MM.1S (cell line): ENCODE measurements around the gene ALDH1L2.
"Not testable (repeated sequence)": the region's sequence is repeated elsewhere in the genome, so short reads cannot be mapped to it uniquely, and the experiment has no call there.

Experiments used
- DNase-seq: peaks from one replicate; pipeline ENCODE4 v3.0.0-alpha.2; 2015
- H2AFZ ChIP-seq: fragments of 300-600 bp; sonication (generic); 2 replicates; pipeline ENCODE4 v1.6.0; 2016; ENCODE audit warnings: antibody characterized with exemption, low read length
- H3F3A ChIP-seq: fragments of 300-600 bp; sonication (generic); 2 replicates; pipeline ENCODE4 v1.6.1; 2016; ENCODE audit warnings: mild to moderate bottlenecking, antibody characterized with exemption, low read length, moderate library complexity, mixed read lengths; ENCODE audit not compliant: insufficient read depth
- H3K27ac ChIP-seq: fragments of 300-600 bp; sonication (generic); 2 replicates; pipeline ENCODE4 v1.5.1; 2016; ENCODE audit warnings: mild to moderate bottlenecking, low read length
- H3K27me3 ChIP-seq: fragments of 300-600 bp; sonication (generic); replicated peaks from 2 replicates; pipeline ENCODE4 v1.6.0; 2016; ENCODE audit warnings: low read length; ENCODE audit not compliant: insufficient read depth
- H3K36me3 ChIP-seq: fragments of 300-600 bp; sonication (generic); replicated peaks from 2 replicates; pipeline ENCODE4 v1.6.1; 2016; ENCODE audit warnings: mild to moderate bottlenecking, low read length, mixed read lengths; ENCODE audit not compliant: insufficient read depth
- H3K4me1 ChIP-seq: fragments of 300-600 bp; sonication (generic); 2 replicates; pipeline ENCODE4 v1.6.1; 2016; ENCODE audit warnings: low read length, mixed read lengths
- H3K4me2 ChIP-seq: fragments of 300-600 bp; sonication (generic); 2 replicates; pipeline ENCODE4 v1.6.0; 2016; ENCODE audit warnings: low read depth, low read length
- H3K4me3 ChIP-seq: fragments of 300-600 bp; sonication (generic); 2 replicates; pipeline ENCODE4 v1.5.1; 2016; ENCODE audit warnings: low read length, mixed read lengths
- H3K79me2 ChIP-seq: fragments of 300-600 bp; sonication (generic); 2 replicates; pipeline ENCODE4 v1.6.1; 2016; ENCODE audit warnings: mixed run types, low read length, mixed read lengths
- H3K9ac ChIP-seq: fragments of 300-600 bp; sonication (generic); 2 replicates; pipeline ENCODE4 v1.6.1; 2016; ENCODE audit warnings: low read length, mixed read lengths
- H3K9me2 ChIP-seq: fragments of 300-600 bp; sonication (generic); replicated peaks from 2 replicates; pipeline ENCODE4 v1.6.1; 2016; ENCODE audit warnings: mild to moderate bottlenecking, low read length, mixed read lengths; ENCODE audit not compliant: insufficient read depth
- H3K9me3 ChIP-seq: fragments of 300-600 bp; sonication (generic); replicated peaks from 2 replicates; pipeline ENCODE4 v1.6.1; 2016; ENCODE audit warnings: mild to moderate bottlenecking, low read length, mixed read lengths; ENCODE audit not compliant: insufficient read depth
- H4K20me1 ChIP-seq: fragments of 300-600 bp; sonication (generic); 2 replicates; pipeline ENCODE4 v1.6.1; 2016; ENCODE audit warnings: mild to moderate bottlenecking, low read length, moderate library complexity, mixed read lengths; ENCODE audit not compliant: insufficient read depth
- EZH2 ChIP-seq: fragments of 300-600 bp; sonication (generic); optimal IDR thresholded peaks from 2 replicates; pipeline ENCODE3; 2017; ENCODE audit warnings: low read depth, mild to moderate bottlenecking, antibody characterized with exemption, low read length, mixed read lengths
- EZH2phosphoT487 ChIP-seq: fragments of 300-600 bp; sonication (generic); IDR thresholded peaks from 2 replicates; pipeline ENCODE4 v1.6.1; 2018; ENCODE audit warnings: antibody characterized with exemption, low read length
- TF ChIP-seq, protein P1 (sequence below): fragments of 300-600 bp; sonication (generic); IDR thresholded peaks from 2 replicates; pipeline ENCODE4 v1.5.1; 2016; ENCODE audit warnings: antibody characterized with exemption, low read length, mixed read lengths

ALDH1L2 gene

DNA sequence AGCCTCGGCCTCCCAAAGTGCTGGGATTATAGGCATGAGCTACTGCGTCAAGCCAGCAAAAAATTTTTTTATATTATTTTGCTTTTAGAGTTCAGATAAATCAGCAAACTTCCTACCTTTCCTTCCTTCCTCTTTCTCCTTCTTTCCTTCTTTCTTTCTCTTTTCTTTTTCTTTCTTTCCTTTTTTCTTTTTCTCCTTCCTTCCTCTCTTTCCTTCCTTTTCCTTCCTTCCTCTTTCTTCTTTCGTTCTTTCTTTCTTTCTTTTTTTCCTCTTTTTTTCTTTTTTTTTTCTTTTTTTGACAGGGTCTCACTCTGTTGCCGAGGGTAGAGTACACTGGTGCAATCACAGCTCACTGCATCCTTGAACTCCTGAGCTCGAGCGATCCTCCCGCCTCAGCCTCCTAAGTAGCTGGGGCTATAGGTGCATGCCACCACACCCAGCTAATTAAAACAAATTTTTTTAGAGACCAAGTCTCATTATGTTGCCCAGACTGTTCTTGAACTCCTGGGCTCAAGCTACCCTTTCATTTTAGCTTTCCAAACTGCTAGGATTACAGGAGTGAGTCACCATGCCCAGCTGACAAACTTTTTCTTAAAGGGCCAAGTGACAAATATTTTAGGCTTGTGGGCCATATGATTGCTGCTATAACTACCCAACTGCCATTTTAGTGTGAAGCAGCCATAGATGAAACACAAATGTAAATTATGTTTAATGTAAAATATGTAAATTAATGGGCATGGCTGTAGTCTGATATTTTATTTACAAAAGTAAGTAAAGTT is 16.1 kb upstream of the ALDH1L2 start:
- H3K36me3 ChIP-seq: no peaks in the 10 kb centered on the region
- H3K27me3 ChIP-seq: no peaks in the 10 kb centered on the region
- H3K4me2 ChIP-seq: no peak overlapping the region
- no peaks in the 10 kb centered on the region for H3K9me2 ChIP-seq
- no peak overlapping the region for H3K9ac ChIP-seq
- TF ChIP-seq EZH2phosphoT487 (no peak), EZH2 (no peak)
- TF ChIP-seq, protein P1, sequence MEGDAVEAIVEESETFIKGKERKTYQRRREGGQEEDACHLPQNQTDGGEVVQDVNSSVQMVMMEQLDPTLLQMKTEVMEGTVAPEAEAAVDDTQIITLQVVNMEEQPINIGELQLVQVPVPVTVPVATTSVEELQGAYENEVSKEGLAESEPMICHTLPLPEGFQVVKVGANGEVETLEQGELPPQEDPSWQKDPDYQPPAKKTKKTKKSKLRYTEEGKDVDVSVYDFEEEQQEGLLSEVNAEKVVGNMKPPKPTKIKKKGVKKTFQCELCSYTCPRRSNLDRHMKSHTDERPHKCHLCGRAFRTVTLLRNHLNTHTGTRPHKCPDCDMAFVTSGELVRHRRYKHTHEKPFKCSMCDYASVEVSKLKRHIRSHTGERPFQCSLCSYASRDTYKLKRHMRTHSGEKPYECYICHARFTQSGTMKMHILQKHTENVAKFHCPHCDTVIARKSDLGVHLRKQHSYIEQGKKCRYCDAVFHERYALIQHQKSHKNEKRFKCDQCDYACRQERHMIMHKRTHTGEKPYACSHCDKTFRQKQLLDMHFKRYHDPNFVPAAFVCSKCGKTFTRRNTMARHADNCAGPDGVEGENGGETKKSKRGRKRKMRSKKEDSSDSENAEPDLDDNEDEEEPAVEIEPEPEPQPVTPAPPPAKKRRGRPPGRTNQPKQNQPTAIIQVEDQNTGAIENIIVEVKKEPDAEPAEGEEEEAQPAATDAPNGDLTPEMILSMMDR: no peak
- no peaks in the 10 kb centered on the region for H3K9me3 ChIP-seq
- 0 out of 2 replicates have a peak, but pooled peaks cover 3% of the 10 kb centered on the region for H3K4me1 ChIP-seq
- no peaks in the 10 kb centered on the region for H4K20me1 ChIP-seq
- no peak for DNase-seq
- H3K79me2 ChIP-seq: no peaks in the 10 kb centered on the region
- no peak overlapping the region for H3K4me3 ChIP-seq
- H3F3A ChIP-seq: no peaks in the 10 kb centered on the region
- no peak overlapping the region for H2AFZ ChIP-seq
- no peak overlapping the region for H3K27ac ChIP-seq

DNA sequence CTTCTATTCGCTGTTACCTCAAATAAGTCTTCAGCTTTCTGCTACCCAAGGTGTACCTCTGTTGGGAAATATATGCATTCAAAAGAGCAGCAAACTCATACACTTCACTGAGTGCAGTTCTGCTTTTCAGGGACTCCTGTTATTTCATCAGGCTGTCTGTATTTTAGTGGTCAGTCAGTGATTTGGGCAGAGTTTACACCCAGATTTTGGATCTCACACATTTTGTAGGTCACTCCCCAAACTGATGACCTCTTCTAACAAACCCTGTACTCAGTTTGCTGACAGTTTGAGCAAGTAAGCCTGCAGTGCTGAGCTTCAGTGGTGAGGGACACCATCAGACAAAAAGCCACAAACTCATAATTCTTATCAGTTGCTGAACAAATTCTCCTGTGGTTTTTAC is 15.1 kb upstream of the ALDH1L2 start:
- Histone ChIP-seq H3K9me2 (no peaks in the 10 kb centered on the region), H3K27me3 (no peaks in the 10 kb centered on the region), H3F3A (no peaks in the 10 kb centered on the region), H2AFZ (no peak overlapping the region), H3K4me2 (no peak overlapping the region), H3K9ac (no peak overlapping the region), H3K4me1 (0 out of 2 replicates have a peak, but pooled peaks cover 3% of the 10 kb centered on the region), H3K79me2 (no peaks in the 10 kb centered on the region), H4K20me1 (no peaks in the 10 kb centered on the region), H3K9me3 (no peaks in the 10 kb centered on the region), H3K4me3 (no peak overlapping the region), H3K27ac (no peak overlapping the region), H3K36me3 (no peaks in the 10 kb centered on the region)
- DNase-seq: no peak
- TF ChIP-seq EZH2phosphoT487 (no peak), EZH2 (no peak)
- TF ChIP-seq, protein P1: no peak

DNA sequence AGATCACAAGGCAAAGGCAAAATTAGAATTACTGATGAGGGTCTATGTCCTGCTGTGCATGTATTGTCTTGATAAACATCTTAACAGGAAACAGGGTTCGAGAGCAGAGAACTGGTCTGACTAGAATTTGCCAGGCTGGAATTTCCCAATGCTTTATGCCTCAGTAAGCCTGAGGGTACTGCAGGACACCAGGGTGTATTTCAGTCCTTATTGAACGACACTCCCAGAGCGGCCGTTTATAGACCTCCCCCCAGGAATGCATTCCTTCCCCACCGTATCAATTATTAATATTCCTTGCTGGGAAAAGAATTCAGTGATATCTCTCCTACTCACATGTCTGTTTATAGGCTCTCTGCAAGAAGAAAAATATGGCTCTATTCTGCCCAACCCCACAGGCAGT is 11.1 kb upstream of the ALDH1L2 start:
- not testable (repeated sequence) for H3K9me2 ChIP-seq, DNase-seq, H4K20me1 ChIP-seq, H3K9ac ChIP-seq, H3K9me3 ChIP-seq, H3K4me3 ChIP-seq, H3K4me1 ChIP-seq, H2AFZ ChIP-seq, H3K36me3 ChIP-seq, H3K4me2 ChIP-seq, H3K79me2 ChIP-seq, H3K27me3 ChIP-seq, H3K27ac ChIP-seq, H3F3A ChIP-seq

DNA sequence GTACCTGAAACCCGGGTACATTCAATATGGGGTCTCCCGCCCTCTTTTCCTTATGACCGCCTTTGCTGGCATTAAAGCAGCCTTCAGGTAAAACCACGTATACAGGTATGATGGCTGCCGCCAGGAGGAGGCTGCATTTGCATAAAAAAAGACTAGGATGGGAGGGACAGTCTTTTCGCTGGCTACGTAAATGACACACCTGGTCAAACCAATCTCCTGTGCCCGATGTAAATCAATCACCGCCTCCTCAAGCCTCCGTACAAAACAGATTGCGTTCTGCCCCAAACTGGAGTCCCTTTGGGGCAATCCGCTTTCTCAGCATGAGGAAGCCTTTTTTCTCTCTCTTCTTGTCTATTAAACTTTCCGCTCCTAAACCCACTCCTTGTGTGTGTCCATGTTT is 8.1 kb upstream of the ALDH1L2 start:
- TF ChIP-seq EZH2phosphoT487: no peak
- TF ChIP-seq, protein P1: no peak
- no peak for TF ChIP-seq EZH2
- DNase-seq: no peak
- H3K9me3 ChIP-seq: no peaks in the 10 kb centered on the region
- H3K4me2 ChIP-seq: no peak overlapping the region
- no peaks in the 10 kb centered on the region for H3K9me2 ChIP-seq
- H3K27me3 ChIP-seq: no peaks in the 10 kb centered on the region
- H3K9ac ChIP-seq: no peak overlapping the region
- H3K36me3 ChIP-seq: no peaks in the 10 kb centered on the region
- no peak overlapping the region for H3K27ac ChIP-seq
- no peaks in the 10 kb centered on the region for H3K4me1 ChIP-seq
- H3K4me3 ChIP-seq: no peak overlapping the region
- H4K20me1 ChIP-seq: no peaks in the 10 kb centered on the region
- no peaks in the 10 kb centered on the region for H3K79me2 ChIP-seq
- no peak overlapping the region for H2AFZ ChIP-seq
- no peaks in the 10 kb centered on the region for H3F3A ChIP-seq
